Fibroblast of mammary gland (primary cell): ENCODE measurements around the gene CLCN2.

Experiments
- DNase-seq: peaks from one replicate; pipeline ENCODE4 v3.0.0-alpha.2; 2010; ENCODE audit warnings: low read depth
- H3K4me3 ChIP-seq: 2 replicates; pipeline ENCODE4 v1.5.1; 2011; ENCODE audit warnings: low read depth, mild to moderate bottlenecking, low read length, moderate library complexity; ENCODE audit not compliant: control insufficient read depth
- CTCF ChIP-seq: conservative IDR thresholded peaks from 2 replicates; pipeline ENCODE4 v1.5.1; 2011; ENCODE audit warnings: low read depth, low read length, inconsistent platforms; ENCODE audit not compliant: control insufficient read depth, insufficient read depth

The CLCN2 gene

GRCh38 chr3:184351511-184352148, 9.8 kb downstream of the CLCN2 start:
- DNase-seq = no peak
- no peak for TF ChIP-seq CTCF
- no peak overlapping the region for H3K4me3 ChIP-seq

- no peak for DNase-seq
- no peak for TF ChIP-seq CTCF
- H3K4me3 ChIP-seq = no peak overlapping the region
Observed at GRCh38 chr3:184350618-184351017, 10.8 kb downstream of the CLCN2 start.

GRCh38 chr3:184349563-184350470, 11.6 kb downstream of the CLCN2 start:
- no peak for TF ChIP-seq CTCF
- no peak overlapping the region for H3K4me3 ChIP-seq
- no peak for DNase-seq

- no peak for TF ChIP-seq CTCF
- no peak for DNase-seq
- no peak overlapping the region for H3K4me3 ChIP-seq
Observed at GRCh38 chr3:184348057-184348382, 13.4 kb downstream of the CLCN2 start.

GRCh38 chr3:184347321-184348056, 13.9 kb downstream of the CLCN2 start:
- DNase-seq = peak; percentile 54
- no peak overlapping the region for H3K4me3 ChIP-seq
- no peak for TF ChIP-seq CTCF

- H3K4me3 ChIP-seq = no peak overlapping the region
- no peak for DNase-seq
- no peak for TF ChIP-seq CTCF
Observed at GRCh38 chr3:184346480-184347190, 14.8 kb downstream of the CLCN2 start.
